Brain microvascular endothelial cell (primary cell): ENCODE measurements around the gene UBE2E2.

Experiments
- DNase-seq: peaks from one replicate; pipeline ENCODE4 v3.0.0-alpha.2; 2020
- H3K27ac ChIP-seq: fragments of 250-450 bp; sonication (Bioruptor Pico); 2 replicates; pipeline ENCODE4 v1.5.1; 2020; ENCODE audit warnings: mild to moderate bottlenecking, moderate library complexity
- H3K27me3 ChIP-seq: fragments of 250-450 bp; sonication (Bioruptor Pico); replicated peaks from 2 replicates; pipeline ENCODE4 v1.5.1; 2020; ENCODE audit warnings: mild to moderate bottlenecking
- H3K36me3 ChIP-seq: fragments of 250-450 bp; sonication (Bioruptor Pico); replicated peaks from 2 replicates; pipeline ENCODE4 v1.5.1; 2020; ENCODE audit warnings: mild to moderate bottlenecking
- H3K4me3 ChIP-seq: 2 replicates; pipeline ENCODE4 v1.5.1; 2011; ENCODE audit warnings: low read depth, mild to moderate bottlenecking, control low read depth, low read length, moderate library complexity
- CTCF ChIP-seq: IDR thresholded peaks from 2 replicates; pipeline ENCODE4 v1.5.1; 2011; ENCODE audit warnings: low read depth, mild to moderate bottlenecking, moderate library complexity, low read length, control low read depth, inconsistent platforms; ENCODE audit errors: missing control alignments
- in situ Hi-C: cut with HindIII; loops from 2 replicates; pipeline ENCODE4 v1.10.0; 2017; ENCODE audit warnings: low sequenced_read_pairs, low pct_ligation_motif_present

UBE2E2 gene

GRCh38 chr3:23539185-23539584 lies 336.1 kb downstream of the UBE2E2 start:
- Histone ChIP-seq H3K4me3 (no peak overlapping the region), H3K36me3 (no peaks in the 10 kb centered on the region), H3K27ac (no peak overlapping the region), H3K27me3 (no peaks in the 10 kb centered on the region)
- no peak for TF ChIP-seq CTCF
- in situ Hi-C loops, result no loop called here
- no peak for DNase-seq

GRCh38 chr3:23540600-23540999 lies 337.5 kb downstream of the UBE2E2 start:
- no peaks in the 10 kb centered on the region for H3K27me3 ChIP-seq
- H3K36me3 ChIP-seq, result no peaks in the 10 kb centered on the region
- in situ Hi-C loops, result no loop called here
- DNase-seq, result no peak
- no peak for TF ChIP-seq CTCF
- no peak overlapping the region for H3K4me3 ChIP-seq
- H3K27ac ChIP-seq, result no peak overlapping the region

- no peak for DNase-seq
- no peak overlapping the region for H3K27ac ChIP-seq
- no peaks in the 10 kb centered on the region for H3K27me3 ChIP-seq
- H3K36me3 ChIP-seq, result no peaks in the 10 kb centered on the region
- no peak for TF ChIP-seq CTCF
- no peak overlapping the region for H3K4me3 ChIP-seq
- in situ Hi-C loops, result no loop called here
Measured at GRCh38 chr3:23542079-23542478, 339.0 kb downstream of the UBE2E2 start.

GRCh38 chr3:23546181-23546580 lies 343.1 kb downstream of the UBE2E2 start:
- no peaks in the 10 kb centered on the region for H3K27me3 ChIP-seq
- no peak for DNase-seq
- no peak overlapping the region for H3K27ac ChIP-seq
- in situ Hi-C loops, result no loop called here
- no peak overlapping the region for H3K4me3 ChIP-seq
- H3K36me3 ChIP-seq, result no peaks in the 10 kb centered on the region
- TF ChIP-seq CTCF, result no peak

- Histone ChIP-seq H3K4me3 (no peak overlapping the region), H3K27me3 (no peaks in the 10 kb centered on the region), H3K27ac (no peak overlapping the region), H3K36me3 (no peaks in the 10 kb centered on the region)
- DNase-seq, result no peak
- in situ Hi-C loops, result no loop called here
- no peak for TF ChIP-seq CTCF
Measured at GRCh38 chr3:23547905-23548650, 345.0 kb downstream of the UBE2E2 start.

- in situ Hi-C loops, result no loop called here
- no peak overlapping the region for H3K4me3 ChIP-seq
- no peaks in the 10 kb centered on the region for H3K27me3 ChIP-seq
- no peaks in the 10 kb centered on the region for H3K36me3 ChIP-seq
- no peak for DNase-seq
- TF ChIP-seq CTCF, result no peak
- H3K27ac ChIP-seq, result no peak overlapping the region
Measured at GRCh38 chr3:23548706-23549105, 345.6 kb downstream of the UBE2E2 start.
